SK-N-SH (cell line): ENCODE data around the gene ADAMTS20. TPM values are rescaled to one million over a fixed set of nuclear protein-coding genes. Genes with fewer than 3 reads are reported as not detected.

ENCODE experiments used
- CTCF ChIA-PET: fragments of 300-600, 350-600 bp; formaldehyde crosslinking; extraction: SDS; loops from one replicate; lab custom pipeline; 2021; lab: Yijun Ruan, JAX
- POLR2A ChIA-PET: fragments of 350-600 bp; sonication (Branson Sonifier 250); formaldehyde crosslinking; extraction: SDS; loops from one replicate; lab custom pipeline; 2020; ENCODE audit warnings: antibody characterized with exemption, inconsistent platforms; lab: Yijun Ruan, JAX
- DNase-seq: peaks from one replicate; pipeline ENCODE4 v3.0.0; 2012
- H2AFZ ChIP-seq: fragments of 200-600 bp; sonication (generic); 2 replicates; pipeline ENCODE4 v1.8.1; 2016; ENCODE audit warnings: antibody characterized with exemption, mild to moderate bottlenecking, low read depth
- H3F3A ChIP-seq: fragments of 200-600 bp; sonication (generic); replicated peaks from 2 replicates; pipeline ENCODE3; 2016; ENCODE audit warnings: antibody characterized with exemption, mild to moderate bottlenecking; ENCODE audit not compliant: insufficient read depth
- H3K27ac ChIP-seq, 2 experiments: fragments of 200-500 bp in 1 of 2; fragments of 200-600 bp in 1 of 2; sonication (Bioruptor generic) in 1 of 2; sonication (generic), shearing (Covaris generic) in 1 of 2; 2 replicates each; pipeline versions ENCODE4 v1.5.1 to v1.6.1; 2014 to 2016; ENCODE audit warnings: low read depth in 2 of 2, inconsistent platforms in 1 of 2, low read length in 1 of 2, mild to moderate bottlenecking in 1 of 2, mixed read lengths in 1 of 2
- H3K27me3 ChIP-seq: fragments of 200-600 bp; sonication (generic), shearing (Covaris generic); 2 replicates; pipeline ENCODE4 v1.6.1; 2016; ENCODE audit warnings: mixed run types; ENCODE audit not compliant: insufficient read depth
- H3K36me3 ChIP-seq, 2 experiments: fragments of 200-500 bp in 1 of 2; fragments of 200-600 bp in 1 of 2; sonication (Bioruptor generic) in 1 of 2; sonication (generic) in 1 of 2; replicated peaks in 1 of 2; 2 replicates each; pipeline versions ENCODE3 to v1.5.1; 2014 to 2016; ENCODE audit warnings: low read length in 1 of 2, mild to moderate bottlenecking in 1 of 2; ENCODE audit not compliant: insufficient read depth in 2 of 2, control insufficient read depth in 1 of 2
- H3K4me1 ChIP-seq, 2 experiments: fragments of 200-500 bp in 1 of 2; fragments of 200-600 bp in 1 of 2; sonication (Bioruptor generic) in 1 of 2; sonication (generic), shearing (Covaris generic) in 1 of 2; 2 replicates each; pipeline versions ENCODE4 v1.5.1 to v1.6.1; 2014 to 2016; ENCODE audit warnings: low read depth in 1 of 2, low read length in 1 of 2, mixed run types in 1 of 2; ENCODE audit not compliant: insufficient read depth in 2 of 2, control insufficient read depth in 1 of 2
- H3K4me2 ChIP-seq: fragments of 200-600 bp; sonication (generic), shearing (Covaris generic); 2 replicates; pipeline ENCODE4 v1.6.1; 2017; ENCODE audit warnings: mixed run types
- H3K4me3 ChIP-seq, 2 experiments: fragments of 200-500 bp in 1 of 2; fragments of 200-600 bp in 1 of 2; sonication (Bioruptor generic) in 1 of 2; sonication (generic), shearing (Covaris generic) in 1 of 2; 2 replicates each; pipeline versions ENCODE4 v1.5.1 to v1.8.1; 2014 to 2016; ENCODE audit warnings: low read depth in 2 of 2, inconsistent platforms in 1 of 2, low read length in 1 of 2, mild to moderate bottlenecking in 1 of 2, mixed read lengths in 1 of 2, moderate library complexity in 1 of 2
- H3K79me2 ChIP-seq: fragments of 200-600 bp; sonication (generic); 2 replicates; pipeline ENCODE4 v1.8.1; 2017; ENCODE audit warnings: mild to moderate bottlenecking; ENCODE audit not compliant: insufficient read depth
- H3K9ac ChIP-seq: fragments of 200-600 bp; sonication (generic); 2 replicates; pipeline ENCODE4 v1.6.1; 2017; ENCODE audit warnings: mixed run types
- H3K9me2 ChIP-seq: fragments of 200-600 bp; sonication (generic); 2 replicates; pipeline ENCODE4 v1.6.1; 2017; ENCODE audit warnings: mixed run types
- H3K9me3 ChIP-seq: fragments of 200-600 bp; sonication (generic); 2 replicates; pipeline ENCODE4 v1.6.1; 2017; ENCODE audit warnings: mixed run types, mild to moderate bottlenecking, moderate library complexity
- H4K20me1 ChIP-seq: fragments of 200-600 bp; sonication (generic); 2 replicates; pipeline ENCODE4 v1.6.1; 2017; ENCODE audit warnings: mild to moderate bottlenecking, mixed run types; ENCODE audit not compliant: insufficient read depth
- CHD2 ChIP-seq: fragments of 150-350 bp; IDR thresholded peaks from 2 replicates; pipeline ENCODE4 v1.6.1; 2018; ENCODE audit warnings: low read length; ENCODE audit not compliant: partially characterized antibody
- CTCF ChIP-seq: fragments of 200-600 bp; sonication (generic); IDR thresholded peaks from 2 replicates; pipeline ENCODE4 v1.6.1; 2017; ENCODE audit warnings: antibody characterized with exemption, mild to moderate bottlenecking, moderate library complexity
- EP300 ChIP-seq, 2 experiments: IDR thresholded peaks; 2 replicates each; pipeline versions ENCODE4 v1.4.0 to v1.6.1; 2012; ENCODE audit warnings: borderline replicate concordance in 1 of 2, low read depth in 1 of 2, low read length in 1 of 2
- FOSL2 ChIP-seq: IDR thresholded peaks from 2 replicates; pipeline ENCODE4 v1.4.0; 2012; ENCODE audit warnings: low read depth, mild to moderate bottlenecking, moderate library complexity, borderline replicate concordance
- FOXJ3 ChIP-seq: sonication (generic); formaldehyde crosslinking; IDR thresholded peaks from 2 replicates; pipeline ENCODE4 v1.5.1; 2020; ENCODE audit warnings: mild to moderate bottlenecking, missing genetic modification reagents
- FOXM1 ChIP-seq: IDR thresholded peaks from 2 replicates; pipeline ENCODE4 v1.4.0; 2012; ENCODE audit warnings: low read depth, mild to moderate bottlenecking
- GABPA ChIP-seq: IDR thresholded peaks from 2 replicates; pipeline ENCODE4 v1.4.0; 2012; ENCODE audit warnings: low read depth, mild to moderate bottlenecking
- GATA2 ChIP-seq: sonication (generic); formaldehyde crosslinking; IDR thresholded peaks from 2 replicates; pipeline ENCODE4 v1.5.0; 2020; ENCODE audit warnings: mild to moderate bottlenecking, missing genetic modification reagents
- IRF3 ChIP-seq: fragments of 150-350 bp; IDR thresholded peaks from 2 replicates; pipeline ENCODE4 v1.6.1; 2016; ENCODE audit warnings: mild to moderate bottlenecking, low read depth, low read length
- MAX ChIP-seq: IDR thresholded peaks from 2 replicates; pipeline ENCODE4 v1.4.0; 2012; ENCODE audit warnings: low read depth
- MXI1 ChIP-seq: IDR thresholded peaks from 2 replicates; pipeline ENCODE4 v1.6.1; 2012; ENCODE audit warnings: mild to moderate bottlenecking, low read depth, low read length, improper control_type of control experiment
- NRF1 ChIP-seq: IDR thresholded peaks from 2 replicates; pipeline ENCODE4 v1.6.1; 2012; ENCODE audit warnings: low read depth, mild to moderate bottlenecking, low read length
- RAD21 ChIP-seq: IDR thresholded peaks from 2 replicates; pipeline ENCODE4 v1.6.1; 2012; ENCODE audit warnings: mild to moderate bottlenecking, low read length
- RXRA ChIP-seq: IDR thresholded peaks from 2 replicates; pipeline ENCODE4 v1.4.0; 2012; ENCODE audit warnings: low read depth, mild to moderate bottlenecking, borderline replicate concordance
- SIN3A ChIP-seq: IDR thresholded peaks from 2 replicates; pipeline ENCODE4 v1.6.1; 2012; ENCODE audit warnings: low read depth, mild to moderate bottlenecking, low read length, moderate library complexity, borderline replicate concordance
- TEAD4 ChIP-seq: IDR thresholded peaks from 2 replicates; pipeline ENCODE4 v1.4.0; 2012; ENCODE audit warnings: mild to moderate bottlenecking, borderline replicate concordance; ENCODE audit not compliant: insufficient read depth
- USF1 ChIP-seq: IDR thresholded peaks from 2 replicates; pipeline ENCODE4 v1.4.0; 2012; ENCODE audit warnings: low read depth, borderline replicate concordance
- ZBTB33 ChIP-seq: IDR thresholded peaks from 2 replicates; pipeline ENCODE4 v1.4.0; 2012; ENCODE audit warnings: low read depth, borderline replicate concordance
- WGBS: methylation state at CpG from one replicate; pipeline ENCODE4 v1.1.6; 2017; ENCODE audit warnings: low lambda C conversion rate; 5-methylcytosine and 5-hydroxymethylcytosine counted together
- polyA plus RNA-seq, 3 experiments: library from polyadenylated mRNA; depleted of rRNA; stranded (reverse); fragments of >200 nt; gene quantifications; 2 replicates each; pipeline ENCODE4 v1.2.3, GENCODE V29; 2012

Gene ADAMTS20
- polyA plus RNA-seq, 1 of the 3 experiments (the other 2 are of a cell fraction): not detected

- TF ChIP-seq CTCF (peak; percentile 71), CHD2 (no peak), TEAD4 (no peak), RAD21 (peak; percentile 75), NRF1 (no peak), EP300 (IDR thresholded peaks at IDR 0.05; ENCODE audit: borderline replicate concordance in 1 of 2, low read depth in 1 of 2, low read length in 1 of 2) (no peak)
These were observed 50.3 kb downstream of the ADAMTS20 start (continued) for GRCh38 chr12:43501703-43502102.

- H3K4me3 ChIP-seq: no peak overlapping the region
- no peak for TF ChIP-seq MXI1
- no peak for TF ChIP-seq GATA2
- no peak for TF ChIP-seq EP300 (IDR thresholded peaks at IDR 0.05; ENCODE audit: borderline replicate concordance in 1 of 2, low read depth in 1 of 2, low read length in 1 of 2)
- no peak for TF ChIP-seq TEAD4
- TF ChIP-seq IRF3: no peak
- no peak for TF ChIP-seq SIN3A
- no peak for TF ChIP-seq GABPA
- TF ChIP-seq, all 33 proteins: peak for 0
- no peak for DNase-seq
- Histone ChIP-seq H4K20me1 (no peaks in the 10 kb centered on the region), H3K36me3 (no peaks in the 10 kb centered on the region), H3K79me2 (no peaks in the 10 kb centered on the region), H3K9me2 (no peaks in the 10 kb centered on the region), H2AFZ (no peak overlapping the region), H3F3A (no peaks in the 10 kb centered on the region), H3K27me3 (no peaks in the 10 kb centered on the region), H3K9me3 (no peaks in the 10 kb centered on the region), H3K27ac (no peak overlapping the region), H3K9ac (no peak overlapping the region), H3K4me2 (no peak overlapping the region), H3K4me1 (no peaks in the 10 kb centered on the region; a peak in 2 of 4 replicates)
- ChIA-PET CTCF (no interaction called here), POLR2A (no interaction called here)
- WGBS: 37% methylated on average over 2 of the region's 2 CpGs
These were observed 58.7 kb downstream of the ADAMTS20 start for GRCh38 chr12:43493261-43493797.

GRCh38 chr12:43482311-43483085 is 69.5 kb downstream of the ADAMTS20 start:
- Histone ChIP-seq H3K79me2 (no peaks in the 10 kb centered on the region), H3K9me3 (peaks cover 9% of the 10 kb centered on the region; the same call in 1 of the 2 replicates), H3K9me2 (no peaks in the 10 kb centered on the region), H3F3A (peaks cover 3% of the 10 kb centered on the region), H3K9ac (no peak overlapping the region), H3K27me3 (no peaks in the 10 kb centered on the region), H2AFZ (no peak overlapping the region), H3K36me3 (no peaks in the 10 kb centered on the region), H3K4me3 (no peak overlapping the region), H3K4me1 (peaks cover 0 to 3% of the 10 kb centered on the region in 2 experiments; a peak in 1 of 4 replicates), H3K27ac (no peak overlapping the region), H3K4me2 (no peak overlapping the region), H4K20me1 (no peaks in the 10 kb centered on the region)
- CTCF ChIA-PET: no interaction called here
- no peak for DNase-seq
- TF ChIP-seq RXRA (no peak), USF1 (no peak), FOXM1 (no peak), MXI1 (no peak), FOXJ3 (no peak), SIN3A (no peak), ZBTB33 (no peak), GATA2 (no peak), FOSL2 (no peak), MAX (no peak)
- 56% methylated on average over 2 of the region's 3 CpGs for WGBS
- POLR2A ChIA-PET: no interaction called here
